GM13976 (cell line): ENCODE measurements around the gene DYNC2I2.
"Not testable (repeated sequence)": the region's sequence is repeated elsewhere in the genome, so short reads cannot be mapped to it uniquely, and the experiment has no call there.

Source experiments
- DNase-seq: peaks from one replicate; pipeline ENCODE4 v3.0.0; 2012; ENCODE audit warnings: low spot score
- CTCF ChIP-seq: IDR thresholded peaks from 2 replicates; pipeline ENCODE4 v1.5.1; 2012; ENCODE audit warnings: borderline replicate concordance, mild to moderate bottlenecking; ENCODE audit not compliant: insufficient read depth; ENCODE audit errors: extremely low read depth, missing control alignments, control extremely low read depth
- in situ Hi-C: fragments of 300-500 bp; cut with MboI; formaldehyde crosslinking; loops from one replicate; pipeline ENCODE4 v1.12.0; 2022; ENCODE audit warnings: low sequenced_read_pairs, mixed read lengths, inconsistent platforms; ENCODE audit not compliant: unreplicated experiment

DYNC2I2 gene

GRCh38 chr9:128657796-128658195, 1.1 kb upstream of the DYNC2I2 start:
- TF ChIP-seq CTCF = no peak
- DNase-seq = no peak
- in situ Hi-C loops = no loop called here

- in situ Hi-C loops = no loop called here
- no peak for DNase-seq
- TF ChIP-seq CTCF = no peak
These were observed 677 bp upstream of the DYNC2I2 start for GRCh38 chr9:128657344-128657704.

- DNase-seq = no peak
- in situ Hi-C loops = no loop called here
- no peak for TF ChIP-seq CTCF
These were observed 2.2 kb downstream of the DYNC2I2 start for GRCh38 chr9:128654481-128654880.

GRCh38 chr9:128653908-128654307, 2.7 kb downstream of the DYNC2I2 start:
- TF ChIP-seq CTCF = no peak
- no peak for DNase-seq
- in situ Hi-C loops = no loop called here

- DNase-seq = no peak
- in situ Hi-C loops = no loop called here
- no peak for TF ChIP-seq CTCF
These were observed 4.8 kb downstream of the DYNC2I2 start for GRCh38 chr9:128651798-128652197.

- DNase-seq, in situ Hi-C loops: not testable (repeated sequence)
These were observed 8.4 kb downstream of the DYNC2I2 start for GRCh38 chr9:128648206-128648605.

GRCh38 chr9:128643519-128644300, 12.9 kb downstream of the DYNC2I2 start:
- DNase-seq = peak; percentile 74
- no peak for TF ChIP-seq CTCF
- in situ Hi-C loops = no loop called here
